Stimulated activated CD8-positive, alpha-beta memory T cell treated with anti-CD3 and anti-CD28 coated beads, Interleukin-12 subunit alpha, Interleukin-12 subunit beta, amount 100 ng/mL, for 4 hours (primary cell): ENCODE measurements around the gene WIPF2.
A peak's percentile ranks its signal among the peaks of the same experiment; 100 is the strongest.

ENCODE experiments used
- DNase-seq: peaks from one replicate; pipeline ENCODE4 v3.0.0-alpha.2; 2020; ENCODE audit warnings: low read depth

The WIPF2 gene

GRCh38 chr17:40251576-40251975 is 32.5 kb downstream of the WIPF2 start:
- DNase-seq: no peak

- no peak for DNase-seq
These were observed 34.5 kb downstream of the WIPF2 start for GRCh38 chr17:40253565-40253964.

GRCh38 chr17:40259505-40259904 is 40.4 kb downstream of the WIPF2 start:
- no peak for DNase-seq

GRCh38 chr17:40260528-40260927 is 41.4 kb downstream of the WIPF2 start:
- DNase-seq: no peak

GRCh38 chr17:40264458-40265185 is 45.5 kb downstream of the WIPF2 start:
- no peak for DNase-seq

GRCh38 chr17:40265337-40265736 is 46.2 kb downstream of the WIPF2 start:
- no peak for DNase-seq

GRCh38 chr17:40266882-40267281 is 47.8 kb downstream of the WIPF2 start:
- DNase-seq: no peak

GRCh38 chr17:40268141-40268712 is 49.1 kb downstream of the WIPF2 start:
- DNase-seq: no peak

- DNase-seq: no peak
These were observed 59.3 kb downstream of the WIPF2 start for GRCh38 chr17:40278414-40278813.

- DNase-seq: no peak
These were observed 60.3 kb downstream of the WIPF2 start for GRCh38 chr17:40279402-40279801.

GRCh38 chr17:40281663-40282062 is 62.6 kb downstream of the WIPF2 start:
- no peak for DNase-seq

GRCh38 chr17:40283662-40284061 is 64.6 kb downstream of the WIPF2 start:
- DNase-seq: no peak

- DNase-seq: no peak
These were observed 65.1 kb downstream of the WIPF2 start for GRCh38 chr17:40284085-40284713.

- DNase-seq: no peak
These were observed 67.4 kb downstream of the WIPF2 start for GRCh38 chr17:40286473-40286872.

GRCh38 chr17:40287159-40287493 is 68.0 kb downstream of the WIPF2 start:
- no peak for DNase-seq

GRCh38 chr17:40287494-40288369 is 68.6 kb downstream of the WIPF2 start, which contains the start of gene CDC6:
Gene CDC6 (plus strand): TSS chr17:40287879. CDS start chr17:40289421, 1,542 bp downstream.
- DNase-seq: peak; percentile 97

GRCh38 chr17:40290629-40291280 is 71.7 kb downstream of the WIPF2 start:
- DNase-seq: no peak

- no peak for DNase-seq
These were observed 72.2 kb downstream of the WIPF2 start for GRCh38 chr17:40291281-40291664.

- no peak for DNase-seq
These were observed 74.3 kb downstream of the WIPF2 start for GRCh38 chr17:40293363-40293762.

GRCh38 chr17:40295488-40296436 is 76.7 kb downstream of the WIPF2 start:
- DNase-seq: no peak

- no peak for DNase-seq
These were observed 78.4 kb downstream of the WIPF2 start for GRCh38 chr17:40297511-40297910.
